Liver (tissue), 3 donors: ENCODE measurements around the gene KAT6B.

Experiments used
- EGR1 ChIP-seq, 2 donors: IDR thresholded peaks; 2 replicates each; pipeline ENCODE4 v1.6.1; 2016 to 2018; ENCODE audit warnings: antibody characterized with exemption in 2 of 2, low read depth in 2 of 2
- FOXA1 ChIP-seq: IDR thresholded peaks from 2 replicates; pipeline ENCODE4 v1.6.1; 2016; ENCODE audit warnings: antibody characterized with exemption
- GABPA ChIP-seq, 2 donors: IDR thresholded peaks in 1 of 2; conservative IDR thresholded peaks in 1 of 2; 2 replicates each; pipeline ENCODE4 v1.6.1; 2016; ENCODE audit warnings: antibody characterized with exemption in 2 of 2, mild to moderate bottlenecking in 1 of 2, moderate library complexity in 1 of 2
- HNF4A ChIP-seq, 2 donors: conservative IDR thresholded peaks; 2 replicates each; pipeline ENCODE4 v1.6.1; 2016; ENCODE audit warnings: antibody characterized with exemption in 2 of 2, mild to moderate bottlenecking in 2 of 2
- HNF4G ChIP-seq: IDR thresholded peaks from 2 replicates; pipeline ENCODE4 v1.6.1; 2016; ENCODE audit warnings: antibody characterized with exemption
- NR2F2 ChIP-seq: IDR thresholded peaks from 2 replicates; pipeline ENCODE4 v1.6.1; 2016; ENCODE audit warnings: antibody characterized with exemption
- RXRA ChIP-seq, 2 donors: IDR thresholded peaks; 2 replicates each; pipeline ENCODE4 v1.6.1; 2017 to 2018; ENCODE audit warnings: antibody characterized with exemption in 2 of 2, mild to moderate bottlenecking in 1 of 2
- TAF1 ChIP-seq: conservative IDR thresholded peaks from 2 replicates; pipeline ENCODE4 v1.6.1; 2016; ENCODE audit warnings: antibody characterized with exemption, mild to moderate bottlenecking
- YY1 ChIP-seq: IDR thresholded peaks from 2 replicates; pipeline ENCODE4 v1.6.1; 2016; ENCODE audit warnings: antibody characterized with exemption, mild to moderate bottlenecking
- TF ChIP-seq, protein P1 (sequence below): fragments of 150-350 bp; IDR thresholded peaks from 2 replicates; pipeline ENCODE4 v1.5.1; 2017; ENCODE audit warnings: improper control_type of control experiment, low read depth, low read length; ENCODE audit not compliant: missing input control
- TF ChIP-seq, protein P2 (sequence below): IDR thresholded peaks from 2 replicates; pipeline ENCODE4 v1.6.1; 2016; ENCODE audit warnings: antibody characterized with exemption
- TF ChIP-seq, protein P3 (sequence below): IDR thresholded peaks from 2 replicates; pipeline ENCODE4 v1.6.1; 2016; ENCODE audit warnings: antibody characterized with exemption
- TF ChIP-seq, protein P4 (sequence below): IDR thresholded peaks from 2 replicates; pipeline ENCODE4 v1.6.1; 2016; ENCODE audit warnings: antibody characterized with exemption, mild to moderate bottlenecking
- donor health status: healthy.
- donor health status: healthy.

DNA sequence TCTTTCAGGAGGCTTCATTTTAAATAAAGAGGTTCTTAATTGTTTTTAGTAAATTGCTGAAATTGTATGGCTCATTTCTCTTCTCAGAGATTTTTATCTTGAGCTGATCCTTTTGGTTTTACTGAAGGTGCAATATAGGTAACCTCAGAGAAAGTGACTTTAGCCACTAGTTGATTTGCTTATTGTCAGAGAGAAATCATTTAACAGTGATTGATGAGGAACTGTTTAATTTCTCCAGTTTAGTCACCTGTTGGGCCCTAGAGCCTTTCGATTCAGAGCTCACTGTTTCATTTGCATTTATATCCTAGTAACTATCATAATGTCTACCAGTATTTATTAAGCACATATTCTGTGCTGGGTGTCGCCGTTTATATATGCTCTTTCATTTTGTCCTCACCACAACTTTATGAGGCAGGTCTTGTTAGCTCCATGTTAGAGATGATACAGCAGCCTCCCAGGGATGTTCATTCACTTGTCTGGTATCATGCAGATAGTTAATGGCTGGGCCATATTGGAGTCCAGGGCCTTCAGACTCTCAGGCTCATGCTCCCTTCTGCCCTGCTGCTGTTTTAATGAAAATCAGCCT is 42.1 kb downstream of the KAT6B start:
- TF ChIP-seq, protein P1, sequence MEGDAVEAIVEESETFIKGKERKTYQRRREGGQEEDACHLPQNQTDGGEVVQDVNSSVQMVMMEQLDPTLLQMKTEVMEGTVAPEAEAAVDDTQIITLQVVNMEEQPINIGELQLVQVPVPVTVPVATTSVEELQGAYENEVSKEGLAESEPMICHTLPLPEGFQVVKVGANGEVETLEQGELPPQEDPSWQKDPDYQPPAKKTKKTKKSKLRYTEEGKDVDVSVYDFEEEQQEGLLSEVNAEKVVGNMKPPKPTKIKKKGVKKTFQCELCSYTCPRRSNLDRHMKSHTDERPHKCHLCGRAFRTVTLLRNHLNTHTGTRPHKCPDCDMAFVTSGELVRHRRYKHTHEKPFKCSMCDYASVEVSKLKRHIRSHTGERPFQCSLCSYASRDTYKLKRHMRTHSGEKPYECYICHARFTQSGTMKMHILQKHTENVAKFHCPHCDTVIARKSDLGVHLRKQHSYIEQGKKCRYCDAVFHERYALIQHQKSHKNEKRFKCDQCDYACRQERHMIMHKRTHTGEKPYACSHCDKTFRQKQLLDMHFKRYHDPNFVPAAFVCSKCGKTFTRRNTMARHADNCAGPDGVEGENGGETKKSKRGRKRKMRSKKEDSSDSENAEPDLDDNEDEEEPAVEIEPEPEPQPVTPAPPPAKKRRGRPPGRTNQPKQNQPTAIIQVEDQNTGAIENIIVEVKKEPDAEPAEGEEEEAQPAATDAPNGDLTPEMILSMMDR, result no peak
- TF ChIP-seq, protein P2, sequence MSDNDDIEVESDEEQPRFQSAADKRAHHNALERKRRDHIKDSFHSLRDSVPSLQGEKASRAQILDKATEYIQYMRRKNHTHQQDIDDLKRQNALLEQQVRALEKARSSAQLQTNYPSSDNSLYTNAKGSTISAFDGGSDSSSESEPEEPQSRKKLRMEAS, result no peak
- TF ChIP-seq YY1, result no peak
- TF ChIP-seq, protein P3, sequence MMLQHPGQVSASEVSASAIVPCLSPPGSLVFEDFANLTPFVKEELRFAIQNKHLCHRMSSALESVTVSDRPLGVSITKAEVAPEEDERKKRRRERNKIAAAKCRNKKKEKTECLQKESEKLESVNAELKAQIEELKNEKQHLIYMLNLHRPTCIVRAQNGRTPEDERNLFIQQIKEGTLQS, result no peak
- no peak for TF ChIP-seq FOXA1
- TF ChIP-seq, protein P4, sequence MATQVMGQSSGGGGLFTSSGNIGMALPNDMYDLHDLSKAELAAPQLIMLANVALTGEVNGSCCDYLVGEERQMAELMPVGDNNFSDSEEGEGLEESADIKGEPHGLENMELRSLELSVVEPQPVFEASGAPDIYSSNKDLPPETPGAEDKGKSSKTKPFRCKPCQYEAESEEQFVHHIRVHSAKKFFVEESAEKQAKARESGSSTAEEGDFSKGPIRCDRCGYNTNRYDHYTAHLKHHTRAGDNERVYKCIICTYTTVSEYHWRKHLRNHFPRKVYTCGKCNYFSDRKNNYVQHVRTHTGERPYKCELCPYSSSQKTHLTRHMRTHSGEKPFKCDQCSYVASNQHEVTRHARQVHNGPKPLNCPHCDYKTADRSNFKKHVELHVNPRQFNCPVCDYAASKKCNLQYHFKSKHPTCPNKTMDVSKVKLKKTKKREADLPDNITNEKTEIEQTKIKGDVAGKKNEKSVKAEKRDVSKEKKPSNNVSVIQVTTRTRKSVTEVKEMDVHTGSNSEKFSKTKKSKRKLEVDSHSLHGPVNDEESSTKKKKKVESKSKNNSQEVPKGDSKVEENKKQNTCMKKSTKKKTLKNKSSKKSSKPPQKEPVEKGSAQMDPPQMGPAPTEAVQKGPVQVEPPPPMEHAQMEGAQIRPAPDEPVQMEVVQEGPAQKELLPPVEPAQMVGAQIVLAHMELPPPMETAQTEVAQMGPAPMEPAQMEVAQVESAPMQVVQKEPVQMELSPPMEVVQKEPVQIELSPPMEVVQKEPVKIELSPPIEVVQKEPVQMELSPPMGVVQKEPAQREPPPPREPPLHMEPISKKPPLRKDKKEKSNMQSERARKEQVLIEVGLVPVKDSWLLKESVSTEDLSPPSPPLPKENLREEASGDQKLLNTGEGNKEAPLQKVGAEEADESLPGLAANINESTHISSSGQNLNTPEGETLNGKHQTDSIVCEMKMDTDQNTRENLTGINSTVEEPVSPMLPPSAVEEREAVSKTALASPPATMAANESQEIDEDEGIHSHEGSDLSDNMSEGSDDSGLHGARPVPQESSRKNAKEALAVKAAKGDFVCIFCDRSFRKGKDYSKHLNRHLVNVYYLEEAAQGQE, result no peak
- TF ChIP-seq NR2F2, result no peak
- TF ChIP-seq GABPA (IDR thresholded peaks at IDR 0.05 in 1 of 2, conservative IDR thresholded peaks at IDR 0.05 in 1 of 2), result no peak
- TF ChIP-seq HNF4A (conservative IDR thresholded peaks at IDR 0.05), result no peak
- no peak for TF ChIP-seq EGR1 (IDR thresholded peaks at IDR 0.05; ENCODE audit: low read depth in 2 of 2)
- no peak for TF ChIP-seq HNF4G
- no peak for TF ChIP-seq TAF1
- no peak for TF ChIP-seq RXRA (IDR thresholded peaks at IDR 0.05)
